Fibroblast of upper back skin (primary cell): ENCODE measurements around the gene KCNQ1.

Experiments used
- DNase-seq: peaks from one replicate; pipeline ENCODE4 v3.0.0-alpha.2; 2013

The KCNQ1 gene

GRCh38 chr11:2674658-2675131 lies 229.9 kb downstream of the KCNQ1 start:
- DNase-seq, result no peak

DNA sequence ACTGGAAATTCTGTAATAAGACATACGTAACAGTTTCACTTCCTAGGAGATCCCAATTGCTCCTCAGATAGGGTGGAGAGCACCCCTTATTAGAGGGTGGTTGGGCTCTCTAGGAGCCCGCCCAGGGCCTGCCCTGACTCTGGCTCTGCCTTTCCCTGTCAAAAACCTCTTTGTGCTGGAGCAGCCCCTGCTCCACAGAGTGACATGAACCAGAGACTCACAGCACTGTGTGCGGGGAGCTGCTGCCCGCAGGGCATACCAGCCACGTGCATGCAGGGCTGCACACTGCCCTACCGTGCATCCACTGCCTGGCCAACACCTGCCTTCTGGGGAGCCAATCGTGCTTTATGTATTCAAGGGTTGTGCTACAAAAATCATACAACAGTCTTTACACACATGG lies 230.7 kb downstream of the KCNQ1 start:
- DNase-seq, result no peak

DNA sequence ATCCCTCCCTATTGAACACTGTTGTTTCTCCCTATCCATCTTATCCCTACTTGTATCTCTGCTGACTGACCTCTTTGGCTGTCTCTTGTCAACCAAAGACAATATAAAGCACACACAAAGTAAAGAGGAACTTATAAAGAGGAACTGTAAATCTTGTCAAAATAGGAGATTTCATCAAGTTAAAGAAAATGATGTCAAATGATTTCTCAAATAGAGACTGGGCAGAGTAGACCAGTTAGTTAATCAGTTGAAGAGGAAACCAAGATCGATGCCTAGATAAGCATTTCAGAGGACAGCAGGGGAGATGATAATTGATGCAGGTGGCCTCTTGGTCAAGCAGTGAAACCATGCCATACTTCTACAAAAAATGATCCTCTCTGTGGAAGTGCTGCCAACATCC lies 232.3 kb downstream of the KCNQ1 start:
- no peak for DNase-seq

DNA sequence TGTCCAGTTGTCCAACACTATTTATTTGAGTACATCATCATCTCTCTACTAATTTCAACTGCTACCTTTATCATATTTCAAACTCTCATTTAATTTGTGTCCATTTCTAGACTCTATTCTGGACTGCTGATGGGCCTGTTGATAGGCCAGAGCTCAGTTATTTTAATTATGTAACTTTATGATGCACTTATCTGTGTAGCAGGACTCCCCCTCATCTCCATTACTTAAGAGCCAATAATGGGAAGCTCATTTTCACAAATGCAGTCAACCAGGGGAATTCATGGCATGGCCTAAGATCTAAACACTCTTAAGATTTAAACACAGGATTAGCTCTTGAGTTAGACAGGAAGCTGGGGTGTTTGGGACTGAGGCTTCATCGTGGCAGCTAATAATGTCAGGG lies 233.6 kb downstream of the KCNQ1 start:
- no peak for DNase-seq

DNA sequence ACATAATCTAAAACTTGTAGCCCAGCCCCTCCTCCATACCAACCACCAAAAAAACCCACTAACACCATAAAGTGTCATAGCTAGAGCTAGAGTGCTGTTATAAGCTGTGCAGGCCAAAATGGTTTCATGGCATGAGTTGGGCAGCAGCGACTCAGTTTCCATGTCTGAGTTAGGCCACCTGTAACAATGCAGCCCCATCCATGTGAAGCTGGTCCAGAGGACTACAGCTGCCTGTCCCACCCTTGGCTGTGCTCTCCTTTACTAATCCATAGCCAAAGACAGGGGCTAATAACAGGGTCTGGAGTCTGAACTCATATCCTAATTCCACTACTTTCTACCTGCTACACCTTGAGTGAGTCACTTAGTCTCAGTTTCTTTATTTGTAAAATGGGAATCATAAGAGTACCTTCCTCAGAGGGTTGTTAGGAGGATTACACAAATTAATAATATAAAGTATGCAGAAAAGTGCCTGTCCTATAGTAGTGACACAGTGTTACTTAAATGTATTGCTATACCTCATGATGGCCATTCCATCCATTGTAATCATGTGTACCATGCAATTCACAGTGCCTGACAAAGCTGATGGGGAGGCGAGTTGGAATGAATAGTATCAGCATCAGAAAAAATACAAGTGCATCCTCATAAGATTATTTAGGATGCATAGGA lies 234.3 kb downstream of the KCNQ1 start:
- DNase-seq, result no peak

DNA sequence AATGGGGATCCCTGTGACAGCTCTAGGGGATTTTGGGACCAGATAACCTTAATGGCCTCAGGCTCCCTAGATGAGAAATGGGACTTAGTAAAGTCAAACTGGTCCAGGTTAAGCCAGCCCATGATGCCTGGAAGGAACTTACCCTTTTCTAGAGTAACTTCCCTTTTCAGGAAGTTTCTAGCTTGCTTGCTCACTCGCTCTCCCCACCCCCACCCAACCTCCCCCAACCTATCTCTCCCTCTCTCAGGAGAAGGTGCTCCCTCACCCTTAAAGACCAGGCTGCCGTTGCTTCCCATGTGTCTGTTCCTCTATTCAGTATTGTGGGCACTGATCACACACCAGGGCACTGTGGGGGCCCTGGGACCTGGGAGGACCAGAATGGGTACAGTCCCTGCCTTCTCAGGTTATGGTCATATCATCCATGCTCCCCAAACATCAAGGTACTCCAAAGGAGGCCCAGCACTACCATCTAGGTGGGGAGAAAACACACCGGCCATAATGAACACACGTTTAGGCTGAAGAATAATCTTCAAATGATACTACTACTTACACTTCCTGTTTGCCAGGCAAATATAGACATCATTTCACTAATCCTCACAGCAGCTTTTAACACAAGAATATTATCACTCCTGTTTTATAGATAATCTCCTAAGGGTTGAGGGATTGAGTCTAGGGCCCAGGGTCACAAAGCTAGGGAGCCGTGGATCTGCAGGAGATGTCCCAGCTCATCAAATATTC lies 236.8 kb downstream of the KCNQ1 start:
- DNase-seq, result no peak

- DNase-seq, result no peak
These were observed 239.0 kb downstream of the KCNQ1 start for GRCh38 chr11:2683806-2684205.

GRCh38 chr11:2684581-2684980 lies 239.8 kb downstream of the KCNQ1 start:
- DNase-seq, result no peak

DNA sequence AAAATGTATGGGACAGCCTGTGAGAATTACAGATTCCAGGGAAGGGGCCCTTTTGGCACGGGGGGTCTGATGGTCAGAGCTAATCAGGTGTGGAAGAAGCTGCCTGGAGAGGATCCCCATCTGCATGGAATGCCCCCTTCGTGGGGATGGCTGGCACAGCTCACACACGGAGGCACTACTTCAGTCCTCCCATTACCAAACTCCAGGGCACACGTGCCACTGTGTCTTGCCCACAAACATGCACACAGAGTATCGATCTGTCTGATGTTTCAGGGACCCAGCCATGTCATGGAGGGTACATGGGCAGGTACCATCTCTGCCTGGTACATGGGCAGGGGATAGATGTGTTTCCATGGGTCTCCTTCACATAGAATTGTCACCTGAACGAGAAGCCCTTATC lies 240.2 kb downstream of the KCNQ1 start:
- no peak for DNase-seq

DNA sequence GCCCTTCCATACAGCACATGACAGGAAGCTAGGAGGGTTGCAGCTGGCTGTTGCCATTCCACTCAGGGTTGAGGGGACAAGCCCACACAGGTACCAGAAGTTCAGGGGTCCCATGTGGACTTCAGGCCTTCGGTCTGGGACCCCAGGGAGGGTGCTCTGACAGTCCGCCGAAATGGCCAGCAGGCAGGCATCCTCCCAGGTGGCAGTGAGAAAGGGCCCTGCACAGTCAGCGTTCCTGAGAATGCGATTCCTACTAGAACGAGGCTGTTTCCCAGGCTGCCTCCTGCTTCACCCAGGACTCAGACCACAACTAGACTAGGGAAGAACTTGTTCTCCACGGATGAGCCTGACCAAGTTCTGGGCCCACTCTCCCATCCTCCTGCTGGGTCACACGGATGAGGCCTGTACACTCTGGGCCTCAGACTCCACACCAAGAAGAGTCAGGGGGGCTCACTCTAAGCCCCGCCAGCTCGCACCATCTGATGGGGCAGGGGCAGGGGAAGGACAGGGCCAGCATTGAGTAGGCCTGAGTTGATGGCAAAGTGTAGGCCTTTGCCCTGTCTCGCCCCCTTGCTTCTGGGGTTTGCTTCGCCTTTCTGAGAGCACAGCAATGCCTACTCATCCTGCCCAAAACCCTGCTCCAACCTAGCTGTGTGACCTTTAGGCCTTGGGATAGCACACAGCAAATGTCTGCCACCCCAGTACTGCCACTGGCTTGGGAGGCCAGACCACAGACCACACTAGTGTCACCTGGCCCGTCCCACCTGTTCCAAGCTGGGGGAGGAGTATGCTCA lies 241.0 kb downstream of the KCNQ1 start:
- no peak for DNase-seq

- DNase-seq, result no peak
These were observed 241.8 kb downstream of the KCNQ1 start for GRCh38 chr11:2686360-2687222.

DNA sequence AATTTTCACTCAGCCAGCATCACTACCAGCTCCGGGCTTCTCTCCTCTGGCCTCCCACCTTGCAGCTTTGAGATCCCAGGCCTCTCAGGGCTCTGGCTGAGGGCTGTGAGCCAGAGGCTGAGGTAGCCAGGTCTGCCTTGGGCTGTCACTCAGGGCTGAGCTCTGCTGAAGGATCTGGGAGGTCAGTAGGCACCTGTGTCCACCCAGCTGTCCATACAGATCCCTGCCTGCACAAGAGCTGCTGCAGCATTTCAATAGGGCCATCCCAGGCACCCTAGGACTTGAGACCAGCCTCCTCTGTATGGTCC lies 242.4 kb downstream of the KCNQ1 start:
- DNase-seq, result no peak

GRCh38 chr11:2687782-2688191 lies 243.0 kb downstream of the KCNQ1 start:
- no peak for DNase-seq

- DNase-seq, result no peak
These were observed 243.8 kb downstream of the KCNQ1 start for GRCh38 chr11:2688381-2689231.

DNA sequence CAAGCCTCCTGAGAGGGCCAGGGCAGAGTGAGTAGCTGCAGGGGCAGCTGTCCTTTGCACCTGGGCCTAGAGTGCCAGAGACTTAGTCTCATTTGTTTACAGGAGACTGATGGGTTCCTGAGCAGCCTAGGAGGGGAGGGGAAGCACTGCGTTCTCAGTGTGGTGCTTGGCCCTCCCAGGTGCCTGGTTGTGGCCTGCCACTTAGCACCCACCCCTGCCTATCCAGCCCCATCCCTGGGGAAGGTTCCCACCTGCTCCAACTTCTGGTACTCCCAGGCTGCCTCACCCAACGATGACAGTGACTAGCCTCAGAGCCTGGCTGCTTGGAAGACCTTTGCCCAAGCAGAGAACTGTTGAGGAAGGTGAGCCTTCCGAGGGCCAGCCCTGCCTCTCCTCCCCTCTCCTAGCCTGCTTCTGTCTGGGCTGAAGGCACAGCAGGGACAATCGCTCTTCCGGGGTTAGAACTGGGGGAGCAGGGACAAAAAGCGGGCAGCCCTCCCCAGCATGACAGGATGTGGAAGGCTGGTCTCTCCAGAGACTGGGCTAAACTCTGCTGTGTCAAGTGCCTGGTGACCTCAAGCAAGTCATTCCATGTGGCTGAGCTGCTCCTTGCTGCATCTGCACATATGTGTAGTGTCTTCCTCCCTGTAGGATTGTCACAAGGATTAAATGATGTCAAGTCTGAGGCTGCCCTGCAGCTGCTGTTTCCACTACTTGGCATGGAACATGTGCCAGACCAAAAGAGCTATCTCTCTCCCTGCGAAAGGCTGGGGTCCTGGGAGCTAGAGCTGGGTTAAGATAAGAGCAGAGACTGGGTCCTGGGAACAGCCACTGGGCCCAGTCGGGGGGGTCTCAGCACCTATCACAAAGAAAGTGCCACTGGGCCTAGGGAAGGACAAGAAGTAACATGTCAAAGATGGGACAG lies 245.1 kb downstream of the KCNQ1 start:
- no peak for DNase-seq

DNA sequence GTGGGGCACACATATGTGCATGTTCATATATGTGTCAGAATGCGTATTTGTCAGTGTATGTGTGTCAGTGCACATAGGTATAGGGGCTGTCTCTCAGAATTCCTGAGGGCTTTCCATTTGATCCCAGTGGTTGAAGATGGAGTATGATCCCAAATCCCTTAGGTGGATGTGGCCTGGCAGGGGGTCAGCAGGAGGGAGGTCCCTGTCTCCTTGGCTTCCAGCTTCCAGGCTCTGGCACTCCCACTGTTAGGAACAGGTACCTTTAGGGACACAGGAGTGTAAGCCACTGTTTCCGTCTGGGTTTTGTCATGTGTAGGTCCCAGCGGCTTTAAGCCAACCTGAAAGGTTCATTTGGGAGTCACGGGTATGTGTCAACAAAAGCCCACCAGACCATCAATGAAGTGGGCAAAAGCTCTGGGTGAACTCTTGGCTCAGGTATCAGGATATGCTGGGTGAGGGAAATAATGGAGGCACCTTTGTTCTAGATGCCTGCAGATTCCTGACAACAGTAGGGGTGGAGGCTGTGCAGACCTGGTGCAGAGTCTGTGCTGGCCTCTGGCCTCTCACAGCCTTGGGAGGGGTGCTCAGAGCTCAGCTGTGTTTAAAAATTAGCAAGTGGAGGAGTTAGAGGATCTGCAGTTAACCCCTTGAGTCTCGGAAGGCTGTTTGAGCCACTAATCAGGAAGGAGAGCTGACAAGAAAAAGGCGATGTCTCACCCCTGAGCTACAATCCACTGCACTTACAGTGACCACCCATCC lies 246.0 kb downstream of the KCNQ1 start:
- no peak for DNase-seq

- no peak for DNase-seq
These were observed 246.6 kb downstream of the KCNQ1 start for GRCh38 chr11:2691355-2691761.

DNA sequence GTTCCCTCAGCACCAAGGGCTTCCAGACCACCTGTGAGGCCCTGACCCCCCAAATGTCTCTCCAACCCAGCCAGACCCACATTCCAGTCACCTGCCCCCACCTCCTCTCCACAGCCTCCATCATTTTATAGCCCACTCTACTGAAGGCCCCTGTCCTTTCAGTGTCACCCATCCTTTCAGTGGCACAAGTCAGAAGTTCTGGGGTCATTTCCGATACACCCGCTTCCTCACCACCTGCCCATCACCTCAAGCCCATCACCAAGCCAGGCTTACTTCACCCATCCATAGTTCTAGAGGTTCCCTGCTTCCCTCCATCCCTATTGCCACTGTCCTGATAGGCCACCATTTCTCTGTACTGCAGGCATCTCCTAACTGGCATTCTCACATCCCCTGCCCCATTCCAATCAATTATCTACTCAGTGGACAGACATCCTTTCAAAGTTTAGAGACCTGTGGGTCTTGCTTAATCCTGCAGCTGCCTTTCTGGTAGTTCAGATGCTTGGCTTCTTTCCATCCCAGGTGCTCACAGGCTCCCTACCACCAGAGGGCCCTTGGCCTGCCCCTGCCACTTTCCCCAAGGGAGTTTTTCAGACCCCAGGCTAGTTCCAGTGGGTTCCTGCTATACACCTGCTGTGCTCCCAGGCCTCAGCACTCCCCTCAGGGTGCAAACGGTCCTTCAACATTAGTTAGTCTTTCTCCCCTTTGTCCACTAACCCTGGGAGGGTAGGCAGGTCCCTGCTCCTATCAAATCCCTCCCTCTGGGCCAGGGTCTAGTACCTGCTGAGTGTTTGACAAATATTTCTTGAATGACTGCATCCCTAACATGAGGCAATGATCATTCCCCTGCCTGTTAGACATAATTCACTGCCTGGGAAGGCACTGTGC lies 247.4 kb downstream of the KCNQ1 start:
- DNase-seq, result no peak
